GM13976 (cell line): ENCODE results near the gene ZDHHC9.

Experiments
- DNase-seq: peaks from one replicate; pipeline ENCODE4 v3.0.0; 2012; ENCODE audit warnings: low spot score
- CTCF ChIP-seq: IDR thresholded peaks from 2 replicates; pipeline ENCODE4 v1.5.1; 2012; ENCODE audit warnings: borderline replicate concordance, mild to moderate bottlenecking; ENCODE audit not compliant: insufficient read depth; ENCODE audit errors: extremely low read depth, missing control alignments, control extremely low read depth
- in situ Hi-C: fragments of 300-500 bp; cut with MboI; formaldehyde crosslinking; loops from one replicate; pipeline ENCODE4 v1.12.0; 2022; ENCODE audit warnings: low sequenced_read_pairs, mixed read lengths, inconsistent platforms; ENCODE audit not compliant: unreplicated experiment

Gene ZDHHC9

DNA sequence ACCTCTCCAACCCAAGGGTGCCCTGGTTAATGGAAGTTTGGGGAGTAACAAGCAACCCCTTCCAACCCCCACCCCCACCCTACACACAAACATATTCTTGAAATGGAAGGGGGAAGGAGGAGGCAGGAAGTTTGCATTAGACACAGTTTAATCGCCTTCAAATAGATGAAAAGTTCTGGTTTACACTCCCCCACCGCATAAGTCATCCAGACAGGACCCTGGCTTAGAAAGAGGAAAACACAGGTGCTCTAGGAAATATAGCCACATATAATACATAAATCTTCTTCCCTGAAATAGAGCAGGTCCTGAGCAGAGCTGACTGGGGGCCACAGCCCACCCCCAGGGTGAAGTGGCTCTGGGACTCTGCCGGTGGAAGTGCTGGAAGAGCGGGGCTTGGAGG is 38.9 kb downstream of the ZDHHC9 start:
- no peak for DNase-seq
- in situ Hi-C loops: no loop called here
- TF ChIP-seq CTCF: no peak

DNA sequence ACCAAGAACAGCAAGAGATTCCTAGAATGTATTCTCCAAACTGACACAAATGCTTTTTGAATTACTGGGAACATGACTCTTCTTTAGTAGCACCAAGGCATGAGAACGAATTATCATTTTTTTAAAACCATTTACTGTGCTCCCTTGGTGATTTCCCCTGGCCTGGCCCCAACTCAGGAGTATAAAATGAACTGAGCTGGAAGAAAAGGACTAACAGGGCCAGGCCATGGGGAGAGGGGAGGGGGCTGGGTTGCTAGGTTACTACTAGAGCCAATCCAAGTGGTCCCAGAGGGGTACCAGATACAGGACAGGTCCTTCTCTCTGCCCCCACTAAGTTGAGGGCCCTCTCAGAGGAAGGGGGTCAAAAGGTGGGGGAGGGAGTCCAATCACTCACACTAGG is 40.8 kb downstream of the ZDHHC9 start:
- no peak for DNase-seq
- TF ChIP-seq CTCF: no peak
- in situ Hi-C loops: no loop called here

- no peak for TF ChIP-seq CTCF
- in situ Hi-C loops: no loop called here
- DNase-seq: no peak
These were observed 43.5 kb downstream of the ZDHHC9 start for GRCh38 chrX:129800186-129800585.

- in situ Hi-C loops: no loop called here
- TF ChIP-seq CTCF: no peak
- DNase-seq: no peak
These were observed 44.8 kb downstream of the ZDHHC9 start for GRCh38 chrX:129798888-129799287.

DNA sequence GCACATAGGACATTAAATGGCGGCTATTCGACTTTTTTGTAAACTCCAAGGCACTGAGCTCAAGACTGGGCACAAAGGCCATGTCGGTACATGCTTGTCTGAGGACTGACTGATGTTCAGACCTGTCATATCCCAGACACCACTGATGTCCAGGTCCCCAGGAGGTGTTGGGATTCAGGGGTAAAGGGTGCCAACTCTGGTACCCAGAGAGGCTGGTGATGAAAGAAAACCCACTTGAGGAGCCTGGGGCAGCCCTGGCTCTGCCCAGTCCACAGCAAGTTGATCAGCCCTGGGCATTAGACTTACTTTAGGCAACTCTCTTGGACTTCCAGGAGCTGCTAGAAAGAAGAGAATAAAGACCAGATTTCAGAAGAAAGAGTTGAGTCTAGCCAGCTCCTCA is 45.2 kb downstream of the ZDHHC9 start:
- DNase-seq: no peak
- no peak for TF ChIP-seq CTCF

GRCh38 chrX:129797251-129797906 is 46.3 kb downstream of the ZDHHC9 start:
- DNase-seq: no peak
- in situ Hi-C loops: no loop called here
- no peak for TF ChIP-seq CTCF

More for the DNA sequence above, 45.2 kb downstream of the ZDHHC9 start:
- in situ Hi-C loops: no loop called here
